Fibroblast of skin of right biceps (primary cell): ENCODE measurements around the gene FGR.
A peak's percentile ranks its signal among the peaks of the same experiment; 100 is the strongest.
"Not testable (repeated sequence)": the region's sequence is repeated elsewhere in the genome, so short reads cannot be mapped to it uniquely, and the experiment has no call there.

Experiments used
- DNase-seq: peaks from one replicate; pipeline ENCODE4 v3.0.0-alpha.2; 2013

FGR gene

GRCh38 chr1:27634177-27634984 lies 604 bp downstream of the FGR start:
- DNase-seq: no peak

- DNase-seq: no peak
These were observed 1.3 kb downstream of the FGR start for GRCh38 chr1:27633640-27634176.

- DNase-seq: no peak
These were observed 1.7 kb downstream of the FGR start for GRCh38 chr1:27633298-27633610.

- no peak for DNase-seq
These were observed 2.3 kb downstream of the FGR start for GRCh38 chr1:27632387-27633297.

- DNase-seq: no peak
These were observed 4.0 kb downstream of the FGR start for GRCh38 chr1:27630859-27631491.

GRCh38 chr1:27628712-27629111 lies 6.3 kb downstream of the FGR start:
- DNase-seq: no peak

- not testable (repeated sequence) for DNase-seq
These were observed 7.3 kb downstream of the FGR start for GRCh38 chr1:27627733-27628132.

DNA sequence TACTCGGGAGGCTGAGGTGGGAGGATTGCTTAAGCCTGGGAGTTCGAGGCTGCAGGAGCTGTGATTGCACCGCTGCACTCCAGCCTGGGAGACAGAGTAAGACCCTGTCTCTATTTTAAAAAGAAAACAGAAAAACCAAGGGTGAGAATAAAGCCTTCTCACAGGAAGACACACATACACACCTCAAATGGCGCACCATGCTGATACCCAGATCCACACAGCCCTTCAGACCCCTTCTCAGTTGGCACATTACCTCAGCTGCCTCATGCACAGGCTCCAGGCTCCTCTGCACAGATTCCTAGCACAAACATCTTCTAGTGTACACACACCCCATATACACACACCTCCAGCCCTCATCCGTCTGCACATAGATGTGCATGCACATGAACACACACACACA lies 7.9 kb downstream of the FGR start:
- DNase-seq: no peak

DNA sequence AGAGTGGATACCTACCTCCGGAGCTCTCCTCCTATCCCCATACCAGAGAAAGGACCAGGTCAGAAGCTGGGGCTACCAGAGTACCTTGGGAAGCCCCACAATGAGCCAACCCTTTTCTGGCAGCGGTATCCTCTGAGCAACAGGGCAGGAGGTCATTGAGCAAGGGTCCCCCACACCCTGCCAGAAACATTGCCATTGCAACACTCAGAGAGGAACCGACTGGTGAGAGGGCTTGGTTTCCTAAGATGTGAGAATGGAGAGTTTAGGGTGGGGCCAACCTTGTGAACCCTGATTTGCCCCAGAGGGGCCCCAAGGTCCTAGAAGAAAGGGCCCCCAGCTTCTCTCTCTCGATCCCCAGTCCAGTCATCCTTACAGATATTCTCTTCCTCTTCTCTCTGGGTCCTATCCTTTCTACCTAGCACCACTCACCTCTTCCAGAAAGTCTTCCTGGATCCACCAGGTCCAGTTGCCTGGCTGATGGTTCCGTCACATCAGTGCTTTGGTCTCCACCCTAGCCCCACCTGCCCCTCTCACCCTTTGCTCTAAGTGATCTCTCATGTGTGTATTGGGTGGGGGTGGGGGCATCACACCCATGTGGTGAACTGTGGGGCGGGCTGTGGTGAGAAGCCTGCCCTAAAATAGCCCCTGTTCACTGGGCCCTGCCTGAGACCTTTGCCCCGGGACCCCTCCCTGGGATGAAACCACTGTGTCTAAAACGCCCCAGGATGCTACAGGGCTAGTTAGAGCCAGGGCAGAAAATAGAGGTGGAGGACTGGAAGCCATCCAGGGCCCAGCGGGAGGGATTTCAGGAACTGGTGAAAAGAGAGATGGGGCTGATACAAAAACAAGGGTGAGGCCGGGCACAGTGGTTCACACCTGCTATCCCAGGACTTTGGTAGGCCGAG lies 8.7 kb downstream of the FGR start:
- DNase-seq: no peak

DNA sequence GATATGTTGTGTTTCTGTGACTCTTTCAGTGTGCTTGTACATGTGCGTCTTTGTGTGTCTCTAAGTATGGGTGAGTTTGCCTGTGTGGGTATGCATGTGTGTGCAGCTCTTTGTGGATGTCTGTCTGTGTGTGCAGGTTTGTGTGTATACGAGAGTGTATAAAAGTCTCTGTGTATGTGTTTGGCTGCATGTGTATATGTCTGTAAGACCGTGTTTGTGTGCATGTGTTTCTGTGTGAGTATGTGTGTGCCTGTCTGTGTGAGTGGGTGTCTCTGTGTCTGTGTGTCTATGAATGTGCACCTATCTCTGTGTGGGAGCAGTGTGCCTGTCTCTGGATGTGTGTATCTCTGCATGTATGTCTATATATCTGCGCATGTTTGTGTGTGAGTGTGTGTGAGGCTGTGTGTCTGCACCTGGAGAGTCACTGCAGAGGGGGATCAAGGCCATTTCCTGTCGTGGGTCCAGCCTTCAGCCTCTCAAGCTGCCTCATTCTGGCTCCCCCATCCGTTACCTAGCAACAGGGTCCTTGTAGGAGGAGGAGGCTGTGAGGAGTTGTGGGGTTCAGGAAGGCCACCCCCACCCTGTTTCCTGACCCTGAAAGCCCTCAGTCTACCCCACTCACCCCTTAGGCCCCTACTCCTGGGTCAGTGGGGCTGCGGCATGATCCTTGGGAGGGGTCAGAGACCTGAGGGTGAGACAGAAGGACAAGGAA lies 10.4 kb downstream of the FGR start:
- no peak for DNase-seq

- no peak for DNase-seq
These were observed 11.4 kb downstream of the FGR start for GRCh38 chr1:27623327-27624212.

DNA sequence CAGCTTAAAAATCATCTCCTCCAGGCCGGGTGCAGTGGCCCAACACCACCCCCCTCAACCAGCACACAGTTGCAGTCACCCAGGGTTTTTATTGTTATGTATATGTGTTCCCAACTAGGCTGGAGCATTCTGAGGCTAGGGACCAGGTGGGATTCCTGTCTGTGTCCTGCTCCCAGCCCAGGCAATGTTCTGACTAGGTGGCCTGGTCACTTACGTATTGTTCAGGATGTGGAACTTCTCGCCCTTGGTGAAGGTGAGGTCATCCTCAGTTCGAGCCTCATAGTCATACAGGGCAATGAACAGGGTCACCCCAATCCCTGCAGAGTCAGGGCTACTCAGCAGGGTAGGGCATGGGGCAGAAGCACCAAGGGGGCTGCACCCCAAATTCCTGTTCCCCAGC lies 12.2 kb downstream of the FGR start:
- DNase-seq: no peak

- peak; percentile 37 for DNase-seq
These were observed 13.7 kb downstream of the FGR start for GRCh38 chr1:27621051-27621920.

- DNase-seq: not testable (repeated sequence)
These were observed 15.1 kb downstream of the FGR start for GRCh38 chr1:27619782-27620438.

GRCh38 chr1:27618341-27619082 lies 16.5 kb downstream of the FGR start:
- DNase-seq: no peak

DNA sequence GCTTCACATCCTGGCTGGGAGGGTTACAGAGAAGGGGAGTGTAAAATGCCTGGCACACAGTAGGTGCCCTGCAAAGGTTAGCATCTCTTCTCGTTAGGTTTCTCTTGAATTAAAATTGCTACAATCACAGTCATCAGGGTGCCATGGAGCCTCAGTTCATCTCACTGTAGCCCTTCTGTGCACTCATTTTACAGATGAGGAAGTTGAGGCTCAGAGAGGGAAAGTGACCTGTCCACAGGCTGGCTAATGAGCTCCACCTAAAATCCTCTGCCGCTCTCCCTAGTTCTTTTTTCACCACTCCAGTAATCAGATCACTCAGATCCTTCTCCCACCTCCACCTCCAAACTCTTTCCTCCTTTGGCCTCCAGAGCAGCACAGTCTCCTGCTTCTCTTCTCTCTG lies 17.6 kb downstream of the FGR start:
- DNase-seq: no peak

GRCh38 chr1:27616441-27616840 lies 18.5 kb downstream of the FGR start:
- DNase-seq: no peak
